ENCODE data around the gene FBXO46.
"Not testable (repeated sequence)": the region's sequence is repeated elsewhere in the genome, so short reads cannot be mapped to it uniquely, and the experiment has no call there.

The FBXO46 gene

DNA sequence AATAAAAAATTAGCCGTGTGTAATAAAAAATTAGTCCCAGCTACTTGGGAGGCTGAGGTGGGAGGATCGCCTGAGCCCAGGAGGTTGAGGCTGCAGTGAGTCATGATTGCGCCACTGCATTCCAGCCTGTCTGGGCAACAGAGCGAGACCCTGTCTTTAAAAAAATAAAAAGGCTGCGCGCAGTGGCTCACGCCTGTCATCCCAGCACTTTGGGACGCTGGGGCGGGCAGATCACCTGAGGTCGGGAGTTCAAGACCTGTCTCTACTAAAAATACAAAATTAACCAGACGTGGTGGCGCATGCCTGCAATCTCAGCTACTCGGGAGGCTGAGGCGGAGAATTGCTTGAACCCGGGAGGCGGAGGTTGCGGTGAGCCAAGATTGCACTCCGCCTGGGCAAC lies 2.0 kb downstream of the FBXO46 start:
- not testable (repeated sequence) for DNase-seq (ENCODE audit: low read depth in 2 of 2)

DNA sequence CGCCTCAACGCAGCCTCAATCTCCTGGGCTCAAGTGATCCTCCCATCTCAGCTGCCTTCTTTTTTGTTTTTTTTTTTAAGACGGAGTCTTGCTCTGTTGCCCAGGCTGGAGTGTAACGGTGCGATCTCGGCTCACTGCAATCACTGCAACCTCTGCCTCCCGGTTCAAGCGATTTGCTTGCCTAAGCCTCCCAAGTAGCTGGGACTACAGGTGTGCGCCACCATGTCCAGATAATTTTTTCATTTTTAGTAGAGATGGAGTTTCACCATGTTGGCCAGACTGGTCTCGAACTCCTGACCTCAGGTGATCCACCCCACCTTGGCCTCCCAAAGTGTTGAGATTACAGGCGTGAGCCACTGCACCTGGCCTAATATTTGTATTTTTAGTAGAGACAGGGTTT lies 10.6 kb downstream of the FBXO46 start:
- not testable (repeated sequence) for DNase-seq (ENCODE audit: low read depth in 2 of 2)

DNA sequence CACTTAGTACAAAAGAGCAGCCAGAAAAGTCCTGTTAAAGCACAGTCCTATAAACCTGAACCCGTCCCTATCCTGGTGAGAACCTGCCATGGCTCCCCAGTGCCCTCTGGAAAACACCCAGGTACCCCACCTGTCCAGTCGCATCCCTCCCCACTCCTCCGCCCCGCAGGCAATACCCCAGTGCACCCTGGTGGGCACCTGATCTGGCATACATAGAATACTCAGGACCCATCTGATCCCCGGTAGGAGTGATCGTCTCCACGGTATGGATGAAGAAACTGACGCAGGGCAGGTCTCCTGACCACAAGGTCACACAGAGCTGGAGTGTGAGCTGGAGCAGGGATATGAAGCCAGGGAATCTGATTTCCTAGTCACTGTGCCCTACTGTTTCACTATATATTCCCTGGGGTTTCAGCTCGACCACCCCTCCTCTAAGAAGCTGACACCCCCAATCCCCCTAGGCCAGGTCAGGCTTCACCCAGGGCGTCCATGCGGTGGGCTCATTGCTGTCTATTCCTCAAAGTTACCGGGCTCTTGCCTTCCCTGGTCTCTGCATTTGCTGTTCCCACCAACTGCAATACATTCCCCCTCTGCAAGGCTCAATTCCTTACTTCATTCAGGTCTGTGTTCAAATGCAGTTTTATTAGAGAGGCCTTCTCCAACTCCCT lies 12.6 kb downstream of the FBXO46 start:
- no peak for DNase-seq (ENCODE audit: low read depth in 2 of 2)

DNA sequence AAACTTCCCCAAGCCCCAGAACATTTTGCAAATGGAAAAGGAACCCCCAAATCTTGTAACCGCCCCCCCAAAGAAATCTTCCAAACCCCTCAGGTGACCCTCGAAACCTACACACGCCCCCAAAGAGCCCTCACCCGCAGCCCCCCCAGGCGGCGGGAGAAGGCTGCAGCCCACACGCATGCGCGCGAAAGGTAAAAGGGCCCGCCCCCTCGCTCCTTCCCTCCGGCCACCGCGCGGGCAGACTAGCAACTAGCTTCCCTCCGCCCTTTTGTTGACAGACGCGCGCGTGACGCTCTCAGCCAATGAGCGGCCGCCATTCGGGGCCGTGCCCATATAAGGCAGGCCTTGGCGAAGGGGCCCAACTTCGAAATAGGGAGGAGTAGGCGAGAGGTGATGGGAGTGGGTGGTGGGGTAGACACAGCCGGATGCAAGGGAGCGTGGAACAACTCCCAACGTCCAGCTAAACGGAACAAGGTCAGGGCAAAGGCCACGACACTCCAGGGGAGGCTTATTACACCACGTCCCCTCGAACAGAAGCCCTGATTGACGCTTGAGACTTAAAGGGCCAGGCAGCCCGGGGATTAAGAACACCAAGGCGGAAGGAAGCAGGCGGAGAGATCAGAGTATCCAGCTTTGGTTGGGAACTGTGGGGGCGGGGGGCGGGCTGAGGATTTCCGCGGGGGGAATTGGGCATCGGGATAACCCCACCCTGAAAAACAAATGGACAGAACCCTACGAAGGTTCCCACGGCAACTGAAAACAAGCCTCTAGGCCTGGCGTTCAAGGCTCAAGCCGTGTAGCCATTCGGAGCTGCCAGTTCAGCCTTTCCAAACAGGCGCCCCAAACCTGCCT lies 13.3 kb downstream of the FBXO46 start:
- peak; percentile 94 for DNase-seq (ENCODE audit: low read depth in 2 of 2)

DNA sequence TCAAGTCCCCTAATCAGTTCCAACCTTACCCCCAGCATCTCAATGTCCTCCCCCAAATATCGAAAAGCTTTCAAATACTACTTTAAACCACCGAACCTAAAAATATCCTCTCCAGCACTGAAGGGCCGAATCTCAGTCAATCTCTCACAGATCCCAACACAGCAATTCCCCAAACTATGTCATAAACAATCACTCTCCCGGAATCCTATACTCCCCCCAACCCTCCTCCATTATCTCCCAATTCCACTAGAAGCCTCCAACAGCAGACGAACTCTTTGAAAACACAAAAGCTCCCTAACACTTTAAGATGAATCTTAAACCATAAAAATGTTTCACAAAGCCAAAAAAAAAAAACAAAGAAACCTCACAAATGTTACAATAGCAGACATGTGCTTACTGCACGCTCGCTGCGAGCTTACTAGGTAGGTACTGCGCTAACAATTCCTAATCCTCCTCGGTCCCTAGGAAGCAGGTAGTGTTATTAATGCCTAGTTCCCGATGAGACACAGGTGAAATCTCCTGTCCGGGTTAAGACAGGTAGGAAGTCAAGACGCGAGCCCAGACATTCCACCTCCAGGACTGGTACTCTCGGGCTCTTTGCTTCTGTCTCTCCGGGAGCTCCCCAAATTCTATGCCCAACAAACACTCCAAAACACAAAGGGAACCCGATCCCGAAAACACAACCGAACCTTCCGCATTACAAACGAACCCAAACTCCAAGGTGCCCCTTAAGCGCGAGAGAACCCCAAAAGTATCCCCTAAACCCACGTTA lies 14.2 kb downstream of the FBXO46 start:
- no peak for DNase-seq (ENCODE audit: low read depth in 2 of 2)

DNA sequence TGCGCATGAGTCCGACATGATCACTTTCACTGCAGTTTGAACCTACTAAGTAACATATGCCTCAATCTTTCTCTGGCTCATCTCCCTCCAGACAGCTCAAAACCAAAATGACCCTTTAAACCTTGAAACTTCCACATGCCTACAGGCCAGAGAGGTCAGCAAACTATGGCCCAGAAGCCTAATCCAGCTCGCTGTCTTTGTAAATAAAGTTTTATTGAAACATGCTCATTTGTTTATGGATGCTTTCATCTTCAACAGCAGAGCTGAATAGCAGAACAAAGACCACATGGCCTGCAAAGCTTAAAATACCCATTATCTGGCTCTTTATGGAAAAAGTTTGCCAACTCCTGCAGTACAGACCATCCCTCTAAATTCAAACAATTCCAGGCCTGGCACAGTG lies 15.6 kb downstream of the FBXO46 start:
- DNase-seq (ENCODE audit: low read depth in 2 of 2), result no peak

DNA sequence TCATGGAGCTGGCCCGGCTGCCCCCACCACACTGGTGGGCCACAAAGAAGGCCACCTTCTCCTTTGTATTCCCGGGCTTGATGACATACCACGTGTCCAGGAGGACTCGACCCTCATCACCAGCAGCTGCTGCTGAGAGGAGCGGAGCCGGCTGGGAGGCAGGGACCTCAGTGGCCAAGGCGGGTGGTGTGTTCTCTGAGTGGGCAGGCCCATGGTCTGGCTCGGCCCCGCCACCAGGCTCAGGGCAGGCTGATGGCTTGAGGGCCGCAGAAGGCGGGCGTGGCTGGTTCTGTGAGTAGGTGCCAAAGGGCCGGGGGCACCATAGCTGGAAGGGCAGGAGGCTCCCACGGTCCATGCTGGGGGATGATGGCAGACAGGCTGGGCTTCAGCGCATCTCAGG lies 17.6 kb downstream of the FBXO46 start:
- no peak for DNase-seq (ENCODE audit: low read depth in 2 of 2)

DNA sequence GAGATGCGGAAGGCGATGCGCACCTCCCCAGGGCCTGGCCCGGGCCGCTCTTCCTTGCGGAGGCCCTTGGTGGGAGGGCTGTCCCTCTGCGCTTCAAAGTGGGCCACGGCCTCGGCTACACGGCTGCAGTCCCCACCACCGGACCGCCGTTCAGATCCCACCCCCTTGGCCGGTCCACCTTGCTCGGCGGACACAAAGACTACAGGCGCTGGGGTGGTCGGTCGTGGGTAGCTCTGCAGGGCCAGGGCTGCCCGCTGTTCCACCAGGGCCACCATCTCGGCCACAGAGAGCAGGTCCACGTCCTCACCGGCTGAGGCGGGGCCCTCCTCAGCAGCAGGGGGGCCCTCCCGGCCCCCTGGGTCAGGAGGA lies 18.0 kb downstream of the FBXO46 start:
- DNase-seq (ENCODE audit: low read depth in 2 of 2), result no peak

DNA sequence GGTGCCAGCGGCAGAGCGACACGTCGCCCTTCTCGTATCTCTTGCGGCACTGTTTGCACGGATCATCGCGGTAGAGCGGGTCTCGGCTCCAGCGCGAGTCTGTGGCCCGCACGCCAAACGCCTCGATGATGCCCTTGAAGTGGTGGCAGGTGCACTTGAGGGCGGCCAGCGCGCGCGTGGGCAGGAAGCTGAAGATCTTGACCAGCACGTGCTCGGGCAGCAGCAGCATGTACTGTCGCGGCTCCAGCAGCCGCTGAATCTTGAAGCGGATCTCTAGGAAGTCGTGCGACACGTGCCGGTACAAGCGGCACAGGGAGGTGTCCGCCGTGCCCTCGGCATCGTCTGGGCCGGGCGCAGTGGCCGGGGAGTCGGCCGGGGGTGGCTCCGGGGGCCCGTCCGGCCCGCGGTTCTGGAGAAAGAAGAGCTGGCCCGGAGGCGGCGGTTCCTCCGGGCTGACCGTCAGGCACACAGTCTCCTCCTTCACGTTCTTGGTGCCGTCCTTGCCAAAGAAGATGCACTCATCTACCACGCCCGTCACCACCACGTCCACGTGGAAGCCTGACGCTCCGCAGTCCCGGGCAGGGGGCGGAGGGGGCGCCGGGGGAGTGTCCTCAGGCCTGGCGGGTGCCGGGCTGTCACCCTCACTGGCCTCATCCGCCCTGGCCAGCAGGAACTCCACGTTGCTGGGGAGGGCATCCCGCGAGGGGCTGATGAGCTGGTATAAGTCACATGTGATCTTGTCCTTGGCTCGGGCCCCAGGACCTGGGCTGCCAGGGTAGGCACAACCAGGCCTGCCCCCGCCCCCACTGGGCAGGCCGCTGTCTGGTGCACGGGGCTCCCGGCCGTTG lies 18.6 kb downstream of the FBXO46 start:
- DNase-seq (ENCODE audit: low read depth in 2 of 2), result no peak

DNA sequence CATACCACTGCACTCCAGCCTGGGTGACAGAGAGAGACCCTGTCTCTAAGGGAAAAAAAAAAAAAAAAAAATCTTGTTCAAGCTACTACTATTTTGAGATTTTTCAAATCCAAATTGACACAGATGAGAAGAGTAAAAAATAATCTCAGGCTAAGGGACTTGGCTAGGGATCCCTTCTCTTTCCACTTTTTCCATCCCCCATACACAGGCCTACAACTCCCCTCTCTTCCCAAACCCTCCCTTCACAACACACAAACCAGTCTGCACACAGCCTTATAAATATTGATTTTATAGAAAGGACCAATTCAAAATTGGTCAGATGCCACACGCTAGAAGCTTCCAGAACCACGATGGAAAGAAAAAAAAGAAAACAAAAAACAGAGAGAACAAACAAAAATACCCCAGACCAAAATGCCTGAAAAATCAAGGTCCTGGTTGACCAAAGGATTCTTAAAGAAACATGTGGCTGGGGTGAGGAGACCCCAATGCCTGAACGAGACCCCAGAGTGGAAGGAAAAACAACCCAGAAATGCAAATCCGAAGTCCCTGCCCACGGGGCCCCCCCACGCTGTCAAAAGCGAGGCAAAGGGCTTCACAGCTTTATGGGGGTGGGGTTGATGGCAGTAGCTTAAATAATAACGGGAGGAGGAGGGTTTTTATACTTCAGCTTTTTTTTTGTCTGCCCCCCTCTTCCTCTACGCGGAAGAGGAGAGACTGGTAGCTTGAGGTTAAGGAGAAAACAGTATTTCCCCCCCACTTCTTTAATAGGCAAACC lies 20.2 kb downstream of the FBXO46 start:
- DNase-seq (ENCODE audit: low read depth in 2 of 2), result no peak

DNA sequence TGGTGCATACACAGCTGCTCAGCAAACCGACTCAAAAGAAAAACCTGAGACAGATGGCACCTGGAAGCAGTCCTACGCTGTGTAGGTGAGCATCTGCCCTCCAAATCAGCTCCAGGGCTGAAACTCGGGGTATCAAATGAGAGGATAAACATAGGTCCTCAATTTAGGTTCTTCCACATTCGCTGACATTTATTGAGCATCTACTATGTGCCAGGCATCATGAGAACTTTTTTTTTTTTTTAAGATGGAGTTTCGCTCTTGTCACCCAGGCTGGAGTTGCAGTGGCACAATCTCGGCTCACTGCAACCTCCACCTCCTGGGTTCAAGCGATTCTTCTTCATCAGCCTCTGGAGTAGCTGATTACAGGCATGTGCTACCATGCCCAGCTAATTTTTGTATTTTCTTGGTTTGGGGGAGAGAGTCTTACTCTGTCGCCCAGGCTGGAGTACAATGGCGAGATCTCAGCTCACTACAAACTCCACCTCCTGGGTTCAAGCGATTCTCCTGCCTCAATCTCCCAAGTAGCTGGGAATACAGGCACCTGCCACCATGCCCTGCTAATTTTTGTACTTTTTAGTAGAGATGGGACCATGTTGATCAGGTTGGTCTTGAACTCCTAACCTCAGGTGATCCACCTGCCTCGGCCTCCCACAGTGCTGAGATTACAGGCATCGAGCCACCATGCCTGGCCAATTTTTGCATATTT lies 24.8 kb downstream of the FBXO46 start:
- DNase-seq (ENCODE audit: low read depth in 2 of 2), result no peak

DNA sequence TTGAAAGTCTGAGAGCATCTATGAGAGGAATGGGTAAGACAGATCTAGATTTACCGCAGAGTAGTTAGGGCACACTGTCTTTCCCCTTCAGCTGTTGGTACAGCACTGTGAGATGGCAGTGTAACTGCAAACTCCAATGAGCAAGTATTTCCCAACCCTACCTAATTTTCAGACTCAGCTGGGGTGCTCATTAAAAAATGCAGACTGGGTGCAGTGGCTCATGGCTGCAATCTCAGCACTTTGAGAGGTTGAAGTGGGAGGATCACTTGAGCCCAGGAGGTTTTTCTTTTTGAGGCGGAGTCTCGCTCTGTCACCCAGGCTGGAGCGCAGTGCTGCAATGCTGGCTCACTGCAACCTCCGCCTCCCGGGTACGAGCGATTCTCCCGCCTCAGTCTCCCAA lies 25.6 kb downstream of the FBXO46 start:
- DNase-seq (ENCODE audit: low read depth in 2 of 2), result no peak

DNA sequence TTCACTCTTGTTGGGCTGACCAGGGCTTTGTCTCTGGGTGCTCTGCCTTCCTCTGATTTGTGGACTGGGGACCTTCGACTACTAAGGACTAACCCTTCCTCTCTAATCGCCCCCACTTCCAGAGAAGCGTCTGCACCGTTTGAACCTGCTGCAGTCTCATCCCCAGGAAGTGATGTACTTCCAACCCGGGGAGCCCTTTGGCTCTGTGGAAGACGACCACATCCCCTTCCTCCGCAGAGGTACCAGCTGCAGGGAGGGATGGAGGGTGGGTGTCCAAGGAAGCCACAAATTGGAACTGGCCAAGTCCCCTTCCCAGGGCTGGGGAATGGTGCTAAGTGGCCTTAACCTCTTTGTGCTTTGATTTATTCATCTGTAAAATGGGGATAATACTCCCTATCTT lies 29.0 kb downstream of the FBXO46 start:
- no peak for DNase-seq (ENCODE audit: low read depth in 2 of 2)

DNA sequence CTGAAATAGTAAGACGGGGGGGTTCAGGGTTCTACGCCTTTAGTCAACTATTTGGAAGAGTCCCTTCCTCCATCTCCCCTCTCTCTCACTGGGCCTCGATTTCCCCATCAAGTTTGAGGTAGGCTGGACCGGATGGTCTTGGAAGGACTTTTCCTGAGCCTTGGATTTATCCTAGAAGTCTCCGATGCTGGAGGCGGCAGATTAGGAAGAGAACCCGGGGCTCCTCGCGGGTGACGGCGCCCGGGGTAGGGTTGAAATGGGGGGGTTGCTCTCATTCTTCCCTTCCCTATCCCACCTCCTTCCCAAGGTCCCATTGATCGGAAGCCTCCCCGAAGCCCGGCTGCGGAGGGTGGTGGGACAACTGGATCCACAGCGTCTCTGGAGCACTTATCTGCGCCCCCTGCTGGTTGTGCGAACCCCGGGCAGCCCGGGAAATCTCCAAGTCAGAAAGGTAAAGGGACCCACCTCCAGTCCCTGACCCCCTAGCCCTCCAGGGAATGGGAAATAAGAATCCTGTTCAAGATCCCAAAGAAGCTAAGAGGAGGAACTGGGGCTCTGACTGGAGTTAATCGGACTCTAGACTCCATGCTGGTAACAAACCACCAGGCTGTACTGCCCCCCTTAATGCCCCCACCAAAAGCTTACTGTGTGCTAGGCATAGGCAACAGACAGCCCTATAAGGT lies 37.4 kb downstream of the FBXO46 start:
- peak; percentile 73 to 84 for DNase-seq (ENCODE audit: low read depth in 2 of 2)

DNA sequence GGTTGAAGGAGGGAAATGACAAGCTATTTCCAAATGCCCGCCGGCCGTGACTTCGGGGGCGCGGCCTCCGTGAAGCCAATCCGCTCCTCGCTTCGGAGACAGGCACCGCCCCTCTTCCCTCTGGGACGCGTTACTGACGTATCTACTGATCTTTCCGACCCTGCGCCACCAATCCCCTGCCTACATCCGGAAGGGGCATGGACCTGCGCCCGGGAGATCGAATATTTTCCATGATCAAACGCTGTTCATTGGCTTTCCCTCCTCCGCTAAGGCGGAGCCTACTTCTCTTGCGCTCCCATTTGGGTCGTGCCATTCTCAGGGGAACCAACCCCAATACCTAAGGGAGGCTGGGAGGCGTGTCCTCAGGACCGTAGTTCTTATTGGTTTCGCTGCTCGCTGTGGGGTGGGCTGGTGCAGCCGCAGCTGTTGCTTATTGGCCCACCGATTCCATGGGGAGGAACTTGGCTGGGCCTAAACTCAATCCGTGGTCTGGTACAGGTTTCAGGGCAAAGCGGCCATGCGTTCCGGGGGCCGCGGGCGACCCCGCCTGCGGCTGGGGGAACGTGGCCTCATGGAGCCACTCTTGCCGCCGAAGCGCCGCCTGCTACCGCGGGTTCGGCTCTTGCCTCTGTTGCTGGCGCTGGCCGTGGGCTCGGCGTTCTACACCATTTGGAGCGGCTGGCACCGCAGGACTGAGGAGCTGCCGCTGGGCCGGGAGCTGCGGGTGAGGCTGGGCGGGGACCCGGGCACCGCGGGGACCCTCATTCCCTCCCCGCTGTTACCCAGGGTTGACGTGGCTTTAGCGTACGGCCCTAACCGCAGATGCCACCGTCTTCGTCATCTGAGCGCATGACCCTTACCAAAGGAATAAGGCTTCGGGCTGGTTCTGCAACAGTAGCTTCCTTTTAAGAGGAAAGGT lies 38.2 kb downstream of the FBXO46 start, which contains the start of gene QPCTL:
Gene QPCTL, plus strand, starts transcription at position 480 of the 919 bp plus-strand sequence. Its CDS starts 38 bp downstream, at position 518.
- peak; percentile 94 to 95 for DNase-seq (ENCODE audit: low read depth in 2 of 2)

DNA sequence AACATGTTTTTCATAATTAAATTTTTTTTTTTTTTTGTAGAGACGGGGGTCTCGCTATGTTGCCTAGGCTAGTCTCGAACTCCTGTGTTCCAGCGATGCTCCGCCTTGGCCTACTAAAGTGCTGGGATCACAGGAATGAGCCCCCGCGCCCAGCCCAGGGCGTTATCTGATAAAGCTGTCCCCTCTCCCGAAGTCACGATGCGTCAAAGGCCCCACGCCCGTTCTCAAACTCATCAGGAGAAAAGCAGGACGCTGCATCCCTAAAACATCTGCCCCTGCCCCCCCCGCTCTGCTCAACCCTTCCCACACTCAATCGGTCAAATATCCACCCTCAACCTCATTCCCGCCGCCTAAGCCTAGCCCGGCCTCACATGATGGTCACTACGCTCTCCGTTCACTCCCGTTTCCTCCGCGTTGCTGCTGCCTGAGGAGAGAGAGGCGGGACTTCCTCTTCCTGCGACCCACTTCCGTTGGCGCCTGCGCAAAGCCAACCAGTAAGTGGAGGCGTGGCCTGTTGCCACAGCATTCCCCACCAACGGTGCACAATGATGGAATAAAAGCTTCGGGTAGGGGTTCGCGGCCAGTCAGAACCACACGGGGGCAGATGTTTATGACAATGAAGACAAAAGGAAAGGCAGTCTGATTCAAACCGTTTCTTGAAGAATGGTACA lies 39.0 kb downstream of the FBXO46 start, which contains the start of gene SNRPD2:
Gene SNRPD2, minus strand, starts transcription at position 438 of the 671 bp plus-strand sequence. Its CDS starts 65 bp downstream, at position 373.
- peak; percentile 85 to 88 for DNase-seq (ENCODE audit: low read depth in 2 of 2)

DNA sequence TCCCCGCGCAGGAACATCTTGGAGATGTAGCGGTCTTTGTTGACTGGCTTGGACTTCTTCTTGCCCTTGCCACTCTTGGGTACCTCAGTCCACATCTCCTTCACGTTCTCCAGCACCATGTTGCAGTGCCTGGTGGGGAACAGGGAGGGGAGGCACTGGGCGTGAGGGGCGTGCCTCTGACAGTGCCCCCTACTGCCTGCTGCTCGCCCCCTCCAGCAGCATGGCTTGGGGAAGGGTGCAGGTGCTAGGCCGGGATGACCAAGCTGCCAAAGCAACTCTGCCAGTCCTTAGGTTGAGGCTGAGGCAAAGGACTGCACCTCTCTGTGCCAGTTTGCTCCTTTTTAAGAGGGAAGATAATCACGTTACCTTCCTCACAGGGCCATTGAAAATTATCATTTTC lies 43.1 kb downstream of the FBXO46 start:
- DNase-seq (ENCODE audit: low read depth in 2 of 2), result no peak

DNA sequence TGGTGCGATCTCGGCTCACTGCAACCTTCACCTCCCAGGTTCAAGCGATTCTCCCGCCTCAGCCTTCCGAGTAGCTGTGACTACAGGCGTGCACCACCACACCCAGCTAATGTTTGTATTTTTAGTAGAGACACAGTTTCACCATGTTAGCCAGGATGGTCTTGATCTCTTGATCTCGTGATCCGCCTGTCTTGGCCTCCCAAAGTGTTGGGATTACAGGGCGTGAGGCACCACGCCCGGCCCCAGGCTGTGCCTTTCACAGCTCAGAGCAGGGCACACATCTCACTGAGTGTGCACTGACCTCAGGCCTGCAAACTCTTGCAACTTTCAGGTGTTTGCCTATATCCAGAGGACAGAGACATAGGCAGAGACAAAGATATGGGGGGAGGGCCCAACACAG lies 45.7 kb downstream of the FBXO46 start:
- not testable (repeated sequence) for DNase-seq (ENCODE audit: low read depth in 2 of 2)
